RWPE2 (cell line): ENCODE data around the gene BHLHE23.

Experiments used
- ATAC-seq: fragments of 200-7000 bp; cut with Tn5 transposase; 3 replicates; pipeline ENCODE4 v1.9.1; 2021; ENCODE audit warnings: low read depth
- DNase-seq: peaks from one replicate; pipeline ENCODE4 v3.0.0-alpha.2; 2020; ENCODE audit warnings: low spot score
- H3K27ac ChIP-seq: fragments of 450-650 bp; 2 replicates; pipeline ENCODE4 v1.5.1; 2017; ENCODE audit warnings: mild to moderate bottlenecking; ENCODE audit not compliant: poor library complexity, severe bottlenecking
- H3K27me3 ChIP-seq: fragments of 250-450 bp; sonication (Bioruptor Pico); 2 replicates; pipeline ENCODE4 v1.5.1; 2021; ENCODE audit warnings: mild to moderate bottlenecking, moderate library complexity; ENCODE audit not compliant: insufficient read depth, poor library complexity, severe bottlenecking
- H3K36me3 ChIP-seq: fragments of 250-450 bp; sonication (Bioruptor Pico); 2 replicates; pipeline ENCODE4 v1.5.1; 2020; ENCODE audit warnings: low read depth, mild to moderate bottlenecking, moderate library complexity
- H3K4me1 ChIP-seq: fragments of 250-450 bp; sonication (Bioruptor Pico); 2 replicates; pipeline ENCODE4 v1.5.1; 2021; ENCODE audit warnings: mild to moderate bottlenecking, moderate library complexity; ENCODE audit not compliant: insufficient read depth, poor library complexity, severe bottlenecking
- H3K4me3 ChIP-seq: fragments of 250-450 bp; sonication (Bioruptor Pico); 2 replicates; pipeline ENCODE4 v1.5.1; 2021; ENCODE audit warnings: mild to moderate bottlenecking, moderate library complexity; ENCODE audit not compliant: severe bottlenecking
- H3K9me3 ChIP-seq: fragments of 250-450 bp; sonication (Bioruptor Pico); 2 replicates; pipeline ENCODE4 v1.5.1; 2021; ENCODE audit warnings: mild to moderate bottlenecking, moderate library complexity; ENCODE audit not compliant: severe bottlenecking
- TF ChIP-seq, protein P1 (sequence below): fragments of 450-650 bp; IDR thresholded peaks from one replicate; pipeline ENCODE4 v1.5.1; 2017; ENCODE audit warnings: mild to moderate bottlenecking, moderate library complexity; ENCODE audit not compliant: poor library complexity, severe bottlenecking

BHLHE23 gene

DNA sequence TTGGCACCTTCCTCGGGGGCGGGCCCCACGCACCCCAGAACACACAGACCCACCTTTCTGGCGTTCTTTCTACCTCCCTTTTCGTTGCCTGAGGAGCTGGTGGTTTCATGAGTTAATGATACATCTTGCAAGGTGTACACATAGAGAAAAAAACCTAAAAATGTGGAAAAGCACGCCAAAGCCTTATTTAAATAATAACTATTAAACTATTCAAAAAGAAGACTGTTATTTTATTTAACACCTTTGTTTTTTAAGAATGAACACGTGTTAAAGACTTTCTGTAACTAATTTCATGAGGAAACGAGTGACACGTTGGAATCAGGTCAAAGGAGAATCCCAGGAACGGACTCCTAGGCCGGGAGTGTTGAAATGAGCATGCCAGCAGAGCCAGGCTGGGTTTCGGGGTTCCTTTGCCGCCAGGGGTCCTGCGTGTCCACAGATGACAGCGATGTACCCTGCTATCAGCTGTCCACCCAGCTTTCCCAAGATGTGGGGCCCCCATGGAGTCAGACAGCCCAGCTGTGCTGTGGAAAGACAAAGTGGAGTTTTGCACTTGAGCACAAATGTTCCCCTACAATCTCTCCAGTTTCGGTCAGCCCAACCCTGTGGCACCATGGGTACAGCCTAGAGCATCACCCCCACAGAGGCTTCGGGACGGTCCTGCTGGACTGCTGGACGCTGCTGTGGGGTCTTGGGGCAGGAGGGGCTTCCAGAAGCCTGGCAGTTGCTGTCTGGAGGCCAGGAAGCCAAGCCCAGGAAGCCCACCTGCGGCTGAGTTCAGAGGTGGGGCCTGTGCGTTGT lies 38.2 kb downstream of the BHLHE23 start:
- H3K27me3 ChIP-seq: peaks cover 53% of the 10 kb centered on the region

DNA sequence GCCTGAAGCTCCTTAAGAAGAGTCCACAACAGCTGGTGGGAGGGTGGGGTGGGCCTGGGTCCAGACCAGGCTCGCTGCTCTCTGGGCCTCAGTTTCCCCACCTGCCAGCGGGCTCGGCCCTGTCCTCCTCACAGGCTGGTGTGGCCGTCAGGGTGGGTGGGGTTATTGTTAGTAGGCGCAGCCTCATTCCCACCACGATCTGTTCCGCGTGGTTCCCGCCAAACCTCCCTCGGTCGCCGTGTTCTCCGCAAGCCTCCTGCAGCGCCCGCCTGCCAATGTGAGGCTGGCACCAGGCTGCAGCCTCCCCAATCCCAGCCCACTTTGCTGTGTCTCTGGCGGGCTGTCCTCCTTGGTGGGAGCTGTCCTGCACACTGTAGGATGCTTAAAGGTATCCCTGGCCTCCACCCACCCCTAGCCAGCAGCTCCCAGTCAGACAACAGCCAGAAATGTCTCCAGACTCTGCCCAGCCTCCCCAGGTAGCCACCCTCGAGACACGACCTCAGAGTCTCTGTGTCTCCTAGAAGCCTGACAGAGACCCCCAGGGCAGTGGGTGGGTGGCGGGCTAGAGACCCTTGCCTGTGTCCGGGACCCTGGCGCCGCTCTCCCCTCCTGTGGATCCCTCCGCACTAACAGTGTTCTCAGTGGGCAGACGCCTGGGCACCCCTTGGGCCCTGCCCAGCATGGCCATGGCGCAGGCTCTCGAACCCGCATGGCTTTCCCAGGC lies 39.0 kb downstream of the BHLHE23 start:
- Histone ChIP-seq H3K4me1 (no peaks in the 10 kb centered on the region), H3K27ac (no peak overlapping the region), H3K9me3 (no peaks in the 10 kb centered on the region), H3K4me3 (no peak overlapping the region), H3K27me3 (peaks cover 45% of the 10 kb centered on the region), H3K36me3 (no peaks in the 10 kb centered on the region)
- ATAC-seq (no peak), DNase-seq (no peak)
- TF ChIP-seq, protein P1, sequence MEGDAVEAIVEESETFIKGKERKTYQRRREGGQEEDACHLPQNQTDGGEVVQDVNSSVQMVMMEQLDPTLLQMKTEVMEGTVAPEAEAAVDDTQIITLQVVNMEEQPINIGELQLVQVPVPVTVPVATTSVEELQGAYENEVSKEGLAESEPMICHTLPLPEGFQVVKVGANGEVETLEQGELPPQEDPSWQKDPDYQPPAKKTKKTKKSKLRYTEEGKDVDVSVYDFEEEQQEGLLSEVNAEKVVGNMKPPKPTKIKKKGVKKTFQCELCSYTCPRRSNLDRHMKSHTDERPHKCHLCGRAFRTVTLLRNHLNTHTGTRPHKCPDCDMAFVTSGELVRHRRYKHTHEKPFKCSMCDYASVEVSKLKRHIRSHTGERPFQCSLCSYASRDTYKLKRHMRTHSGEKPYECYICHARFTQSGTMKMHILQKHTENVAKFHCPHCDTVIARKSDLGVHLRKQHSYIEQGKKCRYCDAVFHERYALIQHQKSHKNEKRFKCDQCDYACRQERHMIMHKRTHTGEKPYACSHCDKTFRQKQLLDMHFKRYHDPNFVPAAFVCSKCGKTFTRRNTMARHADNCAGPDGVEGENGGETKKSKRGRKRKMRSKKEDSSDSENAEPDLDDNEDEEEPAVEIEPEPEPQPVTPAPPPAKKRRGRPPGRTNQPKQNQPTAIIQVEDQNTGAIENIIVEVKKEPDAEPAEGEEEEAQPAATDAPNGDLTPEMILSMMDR: no peak

More for the DNA sequence above, 38.2 kb downstream of the BHLHE23 start:
- Histone ChIP-seq H3K4me1 (no peaks in the 10 kb centered on the region), H3K4me3 (no peak overlapping the region), H3K36me3 (no peaks in the 10 kb centered on the region), H3K9me3 (no peaks in the 10 kb centered on the region), H3K27ac (no peak overlapping the region)
- DNase-seq: no peak
- ATAC-seq: no peak
- TF ChIP-seq, protein P1: no peak

DNA sequence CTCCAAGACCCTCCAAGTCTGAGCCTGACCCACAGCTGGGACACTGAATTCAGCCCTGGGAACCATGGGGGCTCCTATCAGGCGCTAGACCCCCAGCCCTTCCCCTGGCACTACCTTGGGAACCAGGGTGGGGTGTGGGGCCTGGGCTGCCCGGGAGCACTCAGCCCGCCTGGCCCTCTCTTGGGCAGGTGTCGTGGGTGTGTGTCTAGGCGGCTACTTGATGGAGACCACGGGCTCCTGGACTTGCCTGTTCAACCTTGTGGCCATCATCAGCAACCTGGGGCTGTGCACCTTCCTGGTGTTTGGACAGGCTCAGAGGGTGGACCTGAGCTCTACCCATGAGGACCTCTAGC lies 39.6 kb downstream of the BHLHE23 start:
- Histone ChIP-seq H3K4me1 (peaks cover under 1% of the 10 kb centered on the region), H3K27me3 (peaks cover 38% of the 10 kb centered on the region), H3K4me3 (no peak overlapping the region), H3K9me3 (no peaks in the 10 kb centered on the region), H3K27ac (no peak overlapping the region), H3K36me3 (no peaks in the 10 kb centered on the region)
- TF ChIP-seq, protein P1: no peak
- DNase-seq: no peak
- ATAC-seq: no peak

DNA sequence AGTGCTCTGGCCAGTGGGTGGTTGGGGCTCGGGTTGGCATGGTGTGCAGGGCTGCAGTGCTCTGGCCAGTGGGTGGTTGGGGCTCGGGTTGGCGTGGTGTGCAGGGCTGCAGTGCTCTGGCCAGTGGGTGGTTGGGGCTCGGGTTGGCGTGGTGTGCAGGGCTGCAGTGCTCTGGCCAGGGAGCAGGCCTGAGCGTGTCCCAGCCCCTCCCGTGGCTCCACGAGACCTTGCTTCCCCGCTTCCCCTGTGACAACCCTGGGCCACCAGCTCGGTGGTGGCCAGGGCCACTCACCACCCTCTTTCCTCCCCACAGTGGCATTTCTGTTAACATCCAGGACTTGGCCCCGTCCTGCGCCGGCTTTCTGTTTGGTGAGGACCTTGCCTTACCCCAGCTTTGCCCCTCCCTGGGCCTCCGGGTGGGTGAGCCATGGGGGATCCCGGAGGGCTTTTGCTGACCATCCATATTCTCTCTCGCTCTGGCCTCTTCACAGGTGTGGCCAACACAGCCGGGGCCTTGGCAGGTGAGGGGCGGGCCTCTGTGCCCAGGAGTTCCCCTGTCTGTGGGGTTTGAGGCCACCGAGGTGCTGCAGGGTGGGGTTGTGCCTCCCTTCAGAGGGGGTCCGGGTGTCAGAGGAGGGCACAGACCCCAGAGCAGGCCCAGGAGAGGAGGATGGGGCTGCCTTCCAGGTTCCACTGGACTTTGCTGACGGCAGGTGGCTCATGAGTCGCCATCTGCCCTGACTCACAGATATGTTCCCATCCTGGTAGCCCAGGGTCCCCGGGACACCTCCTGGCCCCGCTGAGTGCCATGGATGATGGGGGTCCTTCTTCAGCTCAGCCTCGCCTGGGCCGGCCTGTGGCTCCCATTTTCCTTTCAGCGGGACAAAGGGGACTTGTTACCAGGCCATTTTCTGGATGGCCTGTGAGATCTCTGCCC lies 40.3 kb downstream of the BHLHE23 start:
- TF ChIP-seq, protein P1: no peak
- H3K4me3 ChIP-seq: no peak overlapping the region
- H3K27me3 ChIP-seq: peaks cover 38% of the 10 kb centered on the region
- ATAC-seq: no peak
- DNase-seq: no peak
- H3K9me3 ChIP-seq: no peaks in the 10 kb centered on the region
- H3K4me1 ChIP-seq: peaks cover 7% of the 10 kb centered on the region
- H3K36me3 ChIP-seq: no peaks in the 10 kb centered on the region
- no peak overlapping the region for H3K27ac ChIP-seq
